Lung (tissue), 12 donors: ENCODE measurements around the gene CXCR3. TPM values are rescaled to one million over a fixed set of nuclear protein-coding genes. Genes with fewer than 3 reads are reported as not detected.

Experiments used
- ATAC-seq: fragments of 200-7000 bp; cut with Tn5 transposase; one replicate; pipeline ENCODE4 v1.9.1; 2020; ENCODE audit warnings: moderate number of reproducible peaks; ENCODE audit not compliant: insufficient read depth, low FRiP score
- DNase-seq, 3 donors: peaks; one replicate each; pipeline ENCODE4 v3.0.0-alpha.2; 2013 to 2017
- H3K27ac ChIP-seq, 2 donors: one replicate each; pipeline ENCODE4 v1.5.1; 2013; ENCODE audit warnings: mild to moderate bottlenecking in 2 of 2, moderate library complexity in 2 of 2, control low read depth in 1 of 2, inconsistent platforms in 1 of 2, low read depth in 1 of 2, low read length in 1 of 2
- H3K27me3 ChIP-seq, 3 donors: one replicate each; pipeline ENCODE4 v1.5.1; 2013; ENCODE audit warnings: low read length in 2 of 3; ENCODE audit not compliant: control insufficient read depth in 3 of 3, insufficient read depth in 3 of 3
- H3K36me3 ChIP-seq, 4 donors: one replicate each; pipeline ENCODE4 v1.5.1; 2013; ENCODE audit warnings: low read length in 4 of 4, mild to moderate bottlenecking in 1 of 4, moderate library complexity in 1 of 4; ENCODE audit not compliant: control insufficient read depth in 4 of 4, insufficient read depth in 4 of 4
- H3K4me1 ChIP-seq, 5 donors: one replicate each; pipeline ENCODE4 v1.5.1; 2013; ENCODE audit warnings: low read length in 5 of 5, mild to moderate bottlenecking in 2 of 5, moderate library complexity in 1 of 5; ENCODE audit not compliant: control insufficient read depth in 5 of 5, insufficient read depth in 5 of 5
- H3K4me3 ChIP-seq: one replicate; pipeline ENCODE4 v1.5.1; 2013; ENCODE audit warnings: mild to moderate bottlenecking, control low read depth, moderate library complexity
- H3K9ac ChIP-seq, 2 donors: one replicate each; pipeline ENCODE4 v1.5.1; 2013; ENCODE audit warnings: low read length in 2 of 2, control low read depth in 1 of 2; ENCODE audit not compliant: insufficient read depth in 1 of 2
- H3K9me3 ChIP-seq, 4 donors: one replicate each; pipeline ENCODE4 v1.5.1; 2013; ENCODE audit warnings: low read length in 3 of 4, mild to moderate bottlenecking in 1 of 4, moderate library complexity in 1 of 4; ENCODE audit not compliant: control insufficient read depth in 4 of 4, insufficient read depth in 3 of 4
- WGBS, 2 donors: extraction: QIAGEN DNeasy Blood & Tissue Kit; methylation state at CpG; one replicate each; pipeline ENCODE4 v1.1.7; 2013; 5-methylcytosine and 5-hydroxymethylcytosine counted together
- polyA plus RNA-seq, 2 donors: library from polyadenylated mRNA; stranded (reverse); fragments of 200-250 nt; gene quantifications; one replicate each; pipeline ENCODE4 v1.2.1, GENCODE V29; 2013
- total RNA-seq, 2 donors: library from RNA; depleted of rRNA in 1 of 2; stranded (reverse); fragments of >200 nt in 1 of 2; gene quantifications; one replicate each; pipeline ENCODE4 v1.2.1, GENCODE V29; 2014 to 2021
- TF ChIP-seq, protein P1 (sequence below): IDR thresholded peaks from 2 replicates; pipeline ENCODE4 v1.5.1; 2012; ENCODE audit warnings: mild to moderate bottlenecking; ENCODE audit errors: control extremely low read depth, extremely low read depth
- donor health status: control.
- donor health status: control.
- donor health status: Bipolar disorder and iron deficiency.
- donor health status: healthy.
- donor health status: DM: yes; HTN: yes; CAD: no.

Gene CXCR3
- total and polyA plus RNA-seq, 4 donors = 0.40 to 0.87 (median 0.68) TPM

- H3K27ac ChIP-seq = no peak overlapping the region
- DNase-seq (no peak), ATAC-seq (no peak)
- no peak overlapping the region for H3K9ac ChIP-seq
- no peaks in the 10 kb centered on the region for H3K9me3 ChIP-seq
- TF ChIP-seq, protein P1, sequence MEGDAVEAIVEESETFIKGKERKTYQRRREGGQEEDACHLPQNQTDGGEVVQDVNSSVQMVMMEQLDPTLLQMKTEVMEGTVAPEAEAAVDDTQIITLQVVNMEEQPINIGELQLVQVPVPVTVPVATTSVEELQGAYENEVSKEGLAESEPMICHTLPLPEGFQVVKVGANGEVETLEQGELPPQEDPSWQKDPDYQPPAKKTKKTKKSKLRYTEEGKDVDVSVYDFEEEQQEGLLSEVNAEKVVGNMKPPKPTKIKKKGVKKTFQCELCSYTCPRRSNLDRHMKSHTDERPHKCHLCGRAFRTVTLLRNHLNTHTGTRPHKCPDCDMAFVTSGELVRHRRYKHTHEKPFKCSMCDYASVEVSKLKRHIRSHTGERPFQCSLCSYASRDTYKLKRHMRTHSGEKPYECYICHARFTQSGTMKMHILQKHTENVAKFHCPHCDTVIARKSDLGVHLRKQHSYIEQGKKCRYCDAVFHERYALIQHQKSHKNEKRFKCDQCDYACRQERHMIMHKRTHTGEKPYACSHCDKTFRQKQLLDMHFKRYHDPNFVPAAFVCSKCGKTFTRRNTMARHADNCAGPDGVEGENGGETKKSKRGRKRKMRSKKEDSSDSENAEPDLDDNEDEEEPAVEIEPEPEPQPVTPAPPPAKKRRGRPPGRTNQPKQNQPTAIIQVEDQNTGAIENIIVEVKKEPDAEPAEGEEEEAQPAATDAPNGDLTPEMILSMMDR = no peak
- WGBS, 2 donors = 90 to 100% methylated on average over 2 of the region's 2 CpGs
- no peak overlapping the region for H3K4me3 ChIP-seq
- no peaks in the 10 kb centered on the region for H3K27me3 ChIP-seq
- no peaks in the 10 kb centered on the region for H3K4me1 ChIP-seq
- H3K36me3 ChIP-seq = no peaks in the 10 kb centered on the region
Observed at GRCh38 chrX:71586929-71587328, 31.4 kb downstream of the CXCR3 start.

- H3K9me3 ChIP-seq = peaks cover 0 to 2% (median 0%) of the 10 kb centered on the region in 4 donors
- 81 to 92% methylated on average over 5 of the region's 5 CpGs for WGBS, 2 donors
- TF ChIP-seq, protein P1 = no peak
- no peak for ATAC-seq
- H3K36me3 ChIP-seq = peaks cover 0 to 7% (median 4%) of the 10 kb centered on the region in 4 donors
- H3K9ac ChIP-seq = no peak overlapping the region
- no peaks in the 10 kb centered on the region for H3K4me1 ChIP-seq
- no peaks in the 10 kb centered on the region for H3K27me3 ChIP-seq
- peak overlapping the region in 1 of 2 donors; percentile 9 for H3K27ac ChIP-seq
- H3K4me3 ChIP-seq = no peak overlapping the region
- DNase-seq = no peak
Observed at GRCh38 chrX:71581210-71581609, 37.1 kb downstream of the CXCR3 start.

DNA sequence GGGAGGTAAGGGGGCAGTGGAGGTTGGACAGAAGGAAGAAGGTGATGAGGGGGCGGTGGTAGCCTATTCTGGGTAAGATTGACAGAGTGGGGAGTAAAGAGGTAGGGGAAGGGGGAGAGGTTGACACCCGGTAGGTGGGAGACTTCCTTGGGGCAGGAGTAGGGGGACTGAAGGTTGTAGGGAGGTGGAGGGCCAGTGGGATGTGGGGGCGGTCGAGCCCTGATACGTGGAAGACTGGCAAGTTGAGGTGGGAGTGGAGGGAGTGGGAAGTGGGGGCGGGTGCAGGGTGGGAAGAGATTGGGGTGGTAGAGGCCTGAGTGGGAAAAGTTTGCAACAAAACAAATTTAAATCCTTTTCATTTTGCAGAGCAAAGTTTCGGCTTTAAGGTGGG, 38.3 kb downstream of the CXCR3 start:
- no peaks in the 10 kb centered on the region for H3K27me3 ChIP-seq
- no peaks in the 10 kb centered on the region for H3K4me1 ChIP-seq
- no peak for ATAC-seq
- no peak overlapping the region for H3K4me3 ChIP-seq
- no peak overlapping the region for H3K9ac ChIP-seq
- H3K9me3 ChIP-seq = peaks cover 0 to 2% (median 0%) of the 10 kb centered on the region in 4 donors
- TF ChIP-seq, protein P1 = no peak
- H3K36me3 ChIP-seq = peaks cover 0 to 9% (median 4%) of the 10 kb centered on the region in 4 donors
- whole genome bisulfite sequencing, 2 donors = 87% methylated on average over 7 of the region's 7 CpGs
- H3K27ac ChIP-seq = no peak overlapping the region
- DNase-seq = no peak
